ENCODE data around the gene FUBP3.

GRCh38 chr9:130667120-130667435, 87.7 kb downstream of the FUBP3 start:
- no peak for TF ChIP-seq CTCF (IDR thresholded peaks at IDR 0.05; ENCODE audit: insufficient read depth, low read length, poor library complexity, severe bottlenecking)
- no peak for TF ChIP-seq EZH2phosphoT487 (conservative IDR thresholded peaks at IDR 0.05; ENCODE audit: low read length)

Measured in SU-DHL-6 (cell line).